Measurements from ENCODE around the gene MPO.
A peak's percentile ranks its signal among the peaks of the same experiment; 100 is the strongest.

The MPO gene

DNA sequence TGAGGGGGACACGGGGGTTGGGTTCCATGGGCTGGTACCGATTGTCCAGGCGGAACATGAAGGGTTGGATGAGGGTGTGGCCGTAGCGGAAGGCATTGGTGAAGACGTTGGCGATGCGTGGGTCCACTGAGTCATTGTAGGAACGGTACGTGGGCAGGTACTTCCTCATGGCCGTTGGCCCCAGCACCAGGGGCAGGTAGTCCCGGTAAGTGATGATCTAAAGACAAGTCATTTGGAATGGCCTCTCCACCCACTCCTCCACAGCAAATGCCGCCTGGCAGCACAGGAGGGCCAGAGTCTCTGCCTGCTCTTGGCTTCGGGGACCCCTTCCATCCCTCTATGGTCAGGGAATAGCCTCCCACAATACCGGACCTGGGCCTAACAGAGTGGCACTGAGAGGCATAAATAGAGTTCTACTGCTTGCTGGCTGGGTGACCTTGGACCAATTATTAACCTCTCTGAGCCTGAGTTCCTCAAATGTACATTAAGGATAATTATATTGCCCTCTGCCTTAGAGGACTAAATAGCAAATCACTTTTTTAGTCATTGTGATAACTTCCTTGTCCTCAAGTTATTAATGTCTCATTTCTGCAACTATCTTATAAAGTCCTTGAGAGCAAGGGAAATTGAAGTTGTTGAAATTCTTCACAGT lies 7.2 kb downstream of the MPO start:
- H3K4me3 ChIP-seq (ENCODE audit: control insufficient read depth in 1 of 7, extremely low read depth in 1 of 7, insufficient read depth in 4 of 7, low read depth in 2 of 7, low read length in 6 of 7) = peak overlapping the region in 1 of 7 experiments; percentile 42
- no peaks in the 10 kb centered on the region for H3K27me3 ChIP-seq (replicated peaks in 2 of 5; ENCODE audit: control insufficient read depth in 4 of 5, insufficient read depth in 5 of 5, low read length in 4 of 5)
- DNase-seq = no peak
- ChIA-PET POLR2A (no interaction called here), CTCF (no interaction called here)
- WGBS (ENCODE audit: insufficient coverage) = 85% methylated on average over 15 of the region's 15 CpGs
- H3K27ac ChIP-seq (ENCODE audit: insufficient read depth in 1 of 2, low read depth in 1 of 2, low read length in 2 of 2, poor library complexity in 1 of 2, severe bottlenecking in 2 of 2) = no peak overlapping the region
- peaks cover 0 to 29% (median 7%) of the 10 kb centered on the region in 4 experiments for H3K4me1 ChIP-seq (ENCODE audit: control extremely low read depth in 1 of 4, control insufficient read depth in 4 of 4, insufficient read depth in 4 of 4, low read length in 3 of 4)
- peaks cover 0 to 75% (median 2%) of the 10 kb centered on the region in 4 experiments for H3K36me3 ChIP-seq (ENCODE audit: control insufficient read depth in 4 of 4, insufficient read depth in 4 of 4, low read length in 3 of 4)
- H3K9me3 ChIP-seq (ENCODE audit: control extremely low read depth in 1 of 5, control insufficient read depth in 4 of 5, insufficient read depth in 2 of 5, low read depth in 1 of 5, low read length in 4 of 5) = no peaks in the 10 kb centered on the region

DNA sequence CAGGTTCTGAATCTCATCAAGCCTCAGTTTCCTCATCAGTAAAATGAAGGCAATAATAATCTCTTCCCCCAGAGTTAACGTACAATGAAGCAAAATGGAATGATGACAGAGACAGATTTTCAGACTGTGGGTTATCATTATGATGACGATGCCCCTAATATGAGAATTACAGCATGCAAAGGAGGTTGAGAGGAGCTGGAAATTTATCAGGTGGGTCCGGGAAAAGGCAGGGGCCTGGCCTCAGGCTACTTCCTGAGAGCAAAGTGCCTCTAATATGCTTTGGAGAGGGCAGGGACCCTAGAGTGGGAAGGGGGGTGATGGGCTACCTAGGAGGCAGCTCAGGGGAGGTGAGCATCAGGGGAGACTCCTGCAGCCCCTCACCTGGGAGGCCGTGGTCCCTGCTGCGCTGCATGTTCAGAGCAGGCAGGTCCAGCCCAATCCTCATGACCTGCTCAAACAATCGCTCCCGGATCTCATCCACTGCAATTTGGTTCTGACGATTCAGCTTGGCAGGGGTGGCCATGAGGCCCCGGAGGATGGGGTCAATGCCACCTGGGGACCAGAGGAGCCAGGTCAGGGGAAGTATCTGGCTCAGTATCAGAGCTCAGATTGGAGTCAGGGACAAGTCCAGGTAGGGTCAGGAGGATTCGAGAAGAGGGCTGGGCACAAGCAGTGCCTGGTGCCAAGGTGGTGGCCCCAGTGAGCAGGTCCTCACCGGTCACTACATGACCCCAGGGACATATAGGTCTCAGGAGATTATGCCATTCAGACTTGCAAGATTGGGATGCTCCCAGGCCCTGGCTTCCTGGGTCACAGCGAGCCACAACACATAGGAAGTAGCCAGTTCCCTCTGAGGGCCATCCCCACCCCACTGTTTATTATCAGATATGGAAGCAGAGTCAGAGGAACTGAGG lies 8.1 kb downstream of the MPO start:
- Histone ChIP-seq H3K4me1 (ENCODE audit: control extremely low read depth in 1 of 4, control insufficient read depth in 4 of 4, insufficient read depth in 4 of 4, low read length in 3 of 4) (peaks cover 0 to 21% (median 3%) of the 10 kb centered on the region in 4 experiments), H3K27me3 (replicated peaks in 2 of 5; ENCODE audit: control insufficient read depth in 4 of 5, insufficient read depth in 5 of 5, low read length in 4 of 5) (no peaks in the 10 kb centered on the region), H3K4me3 (ENCODE audit: control insufficient read depth in 1 of 7, extremely low read depth in 1 of 7, insufficient read depth in 4 of 7, low read depth in 2 of 7, low read length in 6 of 7) (peak overlapping the region in 1 of 7 experiments; percentile 42), H3K27ac (ENCODE audit: insufficient read depth in 1 of 2, low read depth in 1 of 2, low read length in 2 of 2, poor library complexity in 1 of 2, severe bottlenecking in 2 of 2) (no peak overlapping the region), H3K36me3 (ENCODE audit: control insufficient read depth in 4 of 4, insufficient read depth in 4 of 4, low read length in 3 of 4) (peaks cover 0 to 67% (median 2%) of the 10 kb centered on the region in 4 experiments), H3K9me3 (ENCODE audit: control extremely low read depth in 1 of 5, control insufficient read depth in 4 of 5, insufficient read depth in 2 of 5, low read depth in 1 of 5, low read length in 4 of 5) (no peaks in the 10 kb centered on the region)
- WGBS (ENCODE audit: insufficient coverage) = 96% methylated on average over 11 of the region's 12 CpGs
- CTCF ChIA-PET = interaction anchor here (1.8 kb wide), 1 partner anchor 23 kb away, joined by 6 read pairs; no protein-coding TSS in a partner anchor
- DNase-seq = no peak
- POLR2A ChIA-PET = no interaction called here

DNA sequence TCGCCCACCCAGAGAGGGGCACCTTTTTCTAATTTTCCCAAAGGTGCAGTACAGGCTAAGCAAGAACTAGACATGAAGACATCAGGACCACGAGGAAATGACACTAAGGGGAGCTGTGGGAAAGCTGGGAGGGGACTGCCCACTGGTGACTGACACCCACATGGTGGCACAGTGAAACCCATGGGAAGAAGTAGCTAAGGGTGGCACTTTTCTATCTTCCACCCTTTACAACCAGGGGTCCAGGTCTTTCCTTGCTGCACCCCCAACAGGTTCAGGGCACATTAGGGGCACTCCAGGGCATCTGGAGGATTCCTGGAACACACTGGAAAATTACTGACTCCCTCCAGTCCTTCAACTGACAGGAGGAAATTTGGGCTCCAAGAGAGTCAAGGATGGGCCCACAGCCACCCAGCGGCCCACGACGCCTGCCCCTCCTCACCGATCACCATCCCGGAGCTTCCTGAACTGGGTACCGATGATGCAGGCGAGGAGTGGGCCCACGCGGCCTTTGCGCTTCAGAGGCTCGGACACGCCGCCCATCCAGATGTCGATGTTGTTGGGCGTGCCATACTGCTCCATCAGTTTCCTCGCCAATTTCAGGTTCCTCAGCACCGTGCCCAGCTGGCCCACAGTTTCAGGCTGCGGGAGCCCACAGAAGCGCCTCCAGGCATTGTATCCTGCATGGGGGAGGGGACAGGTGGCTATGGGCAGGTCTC lies 9.4 kb downstream of the MPO start:
- H3K27me3 ChIP-seq (replicated peaks in 2 of 5; ENCODE audit: control insufficient read depth in 4 of 5, insufficient read depth in 5 of 5, low read length in 4 of 5) = no peaks in the 10 kb centered on the region
- peaks cover 0 to 20% (median 0%) of the 10 kb centered on the region in 4 experiments for H3K4me1 ChIP-seq (ENCODE audit: control extremely low read depth in 1 of 4, control insufficient read depth in 4 of 4, insufficient read depth in 4 of 4, low read length in 3 of 4)
- H3K36me3 ChIP-seq (ENCODE audit: control insufficient read depth in 4 of 4, insufficient read depth in 4 of 4, low read length in 3 of 4) = peaks cover 0 to 62% (median 2%) of the 10 kb centered on the region in 4 experiments
- POLR2A ChIA-PET = no interaction called here
- no peak overlapping the region for H3K27ac ChIP-seq (ENCODE audit: insufficient read depth in 1 of 2, low read depth in 1 of 2, low read length in 2 of 2, poor library complexity in 1 of 2, severe bottlenecking in 2 of 2)
- no peaks in the 10 kb centered on the region for H3K9me3 ChIP-seq (ENCODE audit: control extremely low read depth in 1 of 5, control insufficient read depth in 4 of 5, insufficient read depth in 2 of 5, low read depth in 1 of 5, low read length in 4 of 5)
- CTCF ChIA-PET = interaction anchor here (1.8 kb wide), 1 partner anchor 21 kb away, joined by 6 read pairs; no protein-coding TSS in a partner anchor
- no peak for DNase-seq
- 95% methylated on average over 21 of the region's 21 CpGs for WGBS (ENCODE audit: insufficient coverage)
- H3K4me3 ChIP-seq (ENCODE audit: control insufficient read depth in 1 of 7, extremely low read depth in 1 of 7, insufficient read depth in 4 of 7, low read depth in 2 of 7, low read length in 6 of 7) = peak overlapping the region in 1 of 7 experiments; percentile 30

DNA sequence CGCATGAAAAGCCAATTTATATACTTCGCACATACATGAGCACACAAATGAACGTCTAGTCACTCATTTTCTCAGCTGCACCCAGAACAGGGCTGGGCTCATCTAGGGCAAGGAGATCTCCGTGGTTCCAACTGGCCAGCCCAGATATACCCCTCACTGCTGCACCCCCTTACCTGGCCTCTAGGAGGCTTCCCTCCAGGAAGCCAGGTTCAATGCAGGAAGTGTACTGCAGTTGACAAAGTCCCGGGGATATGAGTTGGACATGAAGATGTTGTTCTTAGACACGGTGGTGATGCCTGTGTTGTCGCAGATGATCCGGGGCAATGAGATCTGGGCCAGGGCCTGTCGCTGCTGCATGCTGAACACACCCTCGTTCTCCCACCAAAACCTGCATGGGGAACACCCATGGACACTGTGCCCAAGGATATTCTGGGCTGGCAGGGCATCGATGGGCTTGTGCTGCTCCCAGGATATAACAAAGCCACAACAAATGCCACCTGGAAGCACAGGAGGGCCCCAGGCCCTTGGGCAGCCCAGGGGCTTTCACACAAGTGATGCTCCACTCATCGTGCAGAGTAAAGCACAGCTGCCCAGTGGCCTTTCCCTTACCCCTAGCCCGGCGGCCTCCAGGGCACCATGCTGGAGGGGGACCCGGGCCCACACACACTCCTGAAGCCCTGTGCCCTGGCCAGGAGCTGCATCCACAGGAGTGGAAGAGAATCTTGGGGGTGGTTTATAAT lies 10.1 kb downstream of the MPO start:
- Histone ChIP-seq H3K36me3 (ENCODE audit: control insufficient read depth in 4 of 4, insufficient read depth in 4 of 4, low read length in 3 of 4) (peaks cover 0 to 54% (median 2%) of the 10 kb centered on the region in 4 experiments), H3K9me3 (ENCODE audit: control extremely low read depth in 1 of 5, control insufficient read depth in 4 of 5, insufficient read depth in 2 of 5, low read depth in 1 of 5, low read length in 4 of 5) (no peaks in the 10 kb centered on the region), H3K4me3 (ENCODE audit: control insufficient read depth in 1 of 7, extremely low read depth in 1 of 7, insufficient read depth in 4 of 7, low read depth in 2 of 7, low read length in 6 of 7) (no peak overlapping the region), H3K27me3 (replicated peaks in 2 of 5; ENCODE audit: control insufficient read depth in 4 of 5, insufficient read depth in 5 of 5, low read length in 4 of 5) (no peaks in the 10 kb centered on the region), H3K4me1 (ENCODE audit: control extremely low read depth in 1 of 4, control insufficient read depth in 4 of 4, insufficient read depth in 4 of 4, low read length in 3 of 4) (peaks cover 0 to 20% (median 0%) of the 10 kb centered on the region in 4 experiments), H3K27ac (ENCODE audit: insufficient read depth in 1 of 2, low read depth in 1 of 2, low read length in 2 of 2, poor library complexity in 1 of 2, severe bottlenecking in 2 of 2) (no peak overlapping the region)
- 88% methylated on average over 11 of the region's 15 CpGs for WGBS (ENCODE audit: insufficient coverage)
- ChIA-PET CTCF (interaction anchor here (1.8 kb wide), 1 partner anchor 21 kb away, joined by 6 read pairs; no protein-coding TSS in a partner anchor), POLR2A (no interaction called here)
- DNase-seq = no peak

DNA sequence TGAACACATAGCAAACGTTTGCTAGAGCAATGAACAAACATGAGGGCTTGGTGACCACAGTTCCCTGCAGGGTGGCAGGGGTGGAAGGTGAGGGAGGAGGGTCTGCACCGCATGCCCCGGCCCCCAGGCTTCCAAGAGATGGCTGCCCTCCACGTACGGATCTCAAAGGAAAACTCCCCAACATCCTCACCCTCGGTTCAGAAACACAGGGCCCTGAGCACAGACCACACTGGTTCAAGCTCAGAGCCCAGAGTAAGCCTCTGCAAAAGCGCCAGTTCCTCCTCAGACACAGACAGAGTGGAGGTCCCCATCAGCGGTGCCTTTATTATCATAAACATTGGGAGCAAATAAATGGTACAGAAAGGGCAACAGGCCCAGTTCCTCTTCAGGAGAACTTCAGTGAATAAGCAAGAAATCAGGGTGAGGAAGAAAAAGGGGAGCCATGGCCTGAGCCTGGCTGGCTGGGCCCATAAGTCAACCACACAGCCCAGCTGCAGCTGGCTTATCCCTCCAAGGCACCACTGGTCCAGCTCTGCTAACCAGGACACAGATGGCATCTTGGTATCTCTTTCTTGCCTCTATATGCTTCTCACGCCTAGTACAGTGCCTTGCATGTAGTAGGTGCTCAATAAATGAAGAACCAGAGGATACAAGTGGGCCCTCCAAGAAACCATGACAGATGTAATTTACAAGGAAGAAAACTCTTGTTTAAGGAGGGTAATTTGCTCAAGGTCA lies 11.0 kb downstream of the MPO start:
- no peak overlapping the region for H3K4me3 ChIP-seq (ENCODE audit: control insufficient read depth in 1 of 7, extremely low read depth in 1 of 7, insufficient read depth in 4 of 7, low read depth in 2 of 7, low read length in 6 of 7)
- WGBS (ENCODE audit: insufficient coverage) = 80% methylated on average over 6 of the region's 9 CpGs
- CTCF ChIA-PET = no interaction called here
- peaks cover 0 to 48% (median 2%) of the 10 kb centered on the region in 4 experiments for H3K36me3 ChIP-seq (ENCODE audit: control insufficient read depth in 4 of 4, insufficient read depth in 4 of 4, low read length in 3 of 4)
- POLR2A ChIA-PET = no interaction called here
- H3K9me3 ChIP-seq (ENCODE audit: control extremely low read depth in 1 of 5, control insufficient read depth in 4 of 5, insufficient read depth in 2 of 5, low read depth in 1 of 5, low read length in 4 of 5) = peaks cover 0 to 2% (median 0%) of the 10 kb centered on the region in 5 experiments
- H3K4me1 ChIP-seq (ENCODE audit: control extremely low read depth in 1 of 4, control insufficient read depth in 4 of 4, insufficient read depth in 4 of 4, low read length in 3 of 4) = peaks cover 0 to 16% (median 0%) of the 10 kb centered on the region in 4 experiments
- H3K27me3 ChIP-seq (replicated peaks in 2 of 5; ENCODE audit: control insufficient read depth in 4 of 5, insufficient read depth in 5 of 5, low read length in 4 of 5) = peaks cover 0 to 4% (median 0%) of the 10 kb centered on the region in 5 experiments
- no peak overlapping the region for H3K27ac ChIP-seq (ENCODE audit: insufficient read depth in 1 of 2, low read depth in 1 of 2, low read length in 2 of 2, poor library complexity in 1 of 2, severe bottlenecking in 2 of 2)
- DNase-seq = no peak

All from common myeloid progenitor, CD34-positive (primary cell).